Duodenal mucosa (tissue), 2 donors: ENCODE measurements around the gene CEP295NL.
A peak's percentile ranks its signal among the peaks of the same experiment; 100 is the strongest.

Experiments
- H3K27ac ChIP-seq: one replicate; pipeline ENCODE4 v1.7.0; 2013; ENCODE audit warnings: low read depth, low read length
- H3K27me3 ChIP-seq, 2 donors: one replicate each; pipeline ENCODE4 v1.7.0; 2013; ENCODE audit warnings: low read length in 2 of 2, control low read depth in 1 of 2; ENCODE audit not compliant: insufficient read depth in 2 of 2, control insufficient read depth in 1 of 2
- H3K36me3 ChIP-seq, 2 donors: one replicate each; pipeline ENCODE4 v1.7.0; 2013; ENCODE audit warnings: low read length in 2 of 2, control low read depth in 1 of 2; ENCODE audit not compliant: insufficient read depth in 2 of 2, control insufficient read depth in 1 of 2
- H3K4me1 ChIP-seq, 2 donors: one replicate each; pipeline ENCODE4 v1.7.0; 2013; ENCODE audit warnings: low read length in 2 of 2, control low read depth in 1 of 2; ENCODE audit not compliant: insufficient read depth in 2 of 2, control insufficient read depth in 1 of 2
- H3K4me3 ChIP-seq, 2 donors: one replicate each; pipeline ENCODE4 v1.7.0; 2013; ENCODE audit warnings: low read length in 2 of 2, low read depth in 1 of 2
- H3K9ac ChIP-seq, 2 donors: one replicate each; pipeline ENCODE4 v1.7.0; 2013; ENCODE audit warnings: low read length in 2 of 2, low read depth in 1 of 2
- H3K9me3 ChIP-seq, 2 donors: one replicate each; pipeline ENCODE4 v1.7.0; 2013; ENCODE audit warnings: low read length in 2 of 2, control low read depth in 1 of 2; ENCODE audit not compliant: control insufficient read depth in 1 of 2

CEP295NL gene

GRCh38 chr17:78889531-78889930, 13.5 kb downstream of the CEP295NL start:
- Histone ChIP-seq H3K27me3 (no peaks in the 10 kb centered on the region), H3K4me1 (peaks cover 29 to 40% of the 10 kb centered on the region in 2 donors), H3K27ac (no peak overlapping the region), H3K9me3 (no peaks in the 10 kb centered on the region), H3K36me3 (no peaks in the 10 kb centered on the region), H3K9ac (no peak overlapping the region), H3K4me3 (no peak overlapping the region)

GRCh38 chr17:78888941-78889518, 14.0 kb downstream of the CEP295NL start:
- Histone ChIP-seq H3K27ac (no peak overlapping the region), H3K4me3 (peak overlapping the region in 1 of 2 donors; percentile 21), H3K9ac (no peak overlapping the region), H3K4me1 (peaks cover 34 to 45% of the 10 kb centered on the region in 2 donors), H3K36me3 (no peaks in the 10 kb centered on the region), H3K9me3 (no peaks in the 10 kb centered on the region), H3K27me3 (no peaks in the 10 kb centered on the region)

- H3K9ac ChIP-seq, result no peak overlapping the region
Observed at GRCh38 chr17:78886954-78887353, 16.0 kb downstream of the CEP295NL start.

GRCh38 chr17:78885956-78886355, 17.0 kb downstream of the CEP295NL start:
- H3K4me1 ChIP-seq, result peaks cover 34 to 35% of the 10 kb centered on the region in 2 donors
- H3K4me3 ChIP-seq, result no peak overlapping the region
- H3K36me3 ChIP-seq, result no peaks in the 10 kb centered on the region
- H3K9me3 ChIP-seq, result no peaks in the 10 kb centered on the region
- H3K27me3 ChIP-seq, result no peaks in the 10 kb centered on the region
- no peak overlapping the region for H3K27ac ChIP-seq
- H3K9ac ChIP-seq, result no peak overlapping the region

More at GRCh38 chr17:78886954-78887353, 16.0 kb downstream of the CEP295NL start:
- H3K36me3 ChIP-seq, result no peaks in the 10 kb centered on the region
- no peaks in the 10 kb centered on the region for H3K27me3 ChIP-seq
- H3K4me3 ChIP-seq, result no peak overlapping the region
- H3K9me3 ChIP-seq, result no peaks in the 10 kb centered on the region
- no peak overlapping the region for H3K27ac ChIP-seq
- H3K4me1 ChIP-seq, result peaks cover 40 to 44% of the 10 kb centered on the region in 2 donors

GRCh38 chr17:78884876-78885667, 17.9 kb downstream of the CEP295NL start:
- H3K27me3 ChIP-seq, result no peaks in the 10 kb centered on the region
- H3K27ac ChIP-seq, result no peak overlapping the region
- no peak overlapping the region for H3K4me3 ChIP-seq
- H3K4me1 ChIP-seq, result peaks cover 33 to 35% of the 10 kb centered on the region in 2 donors
- no peak overlapping the region for H3K9ac ChIP-seq
- H3K36me3 ChIP-seq, result no peaks in the 10 kb centered on the region
- H3K9me3 ChIP-seq, result no peaks in the 10 kb centered on the region

- Histone ChIP-seq H3K9ac (peak overlapping the region in 1 of 2 donors; percentile 47), H3K27me3 (no peaks in the 10 kb centered on the region), H3K36me3 (no peaks in the 10 kb centered on the region), H3K4me1 (peaks cover 37 to 40% of the 10 kb centered on the region in 2 donors), H3K9me3 (no peaks in the 10 kb centered on the region), H3K27ac (peak overlapping the region; percentile 74), H3K4me3 (peak overlapping the region; percentile 16 to 32)
Observed at GRCh38 chr17:78884148-78884825, 18.7 kb downstream of the CEP295NL start.

GRCh38 chr17:78883533-78884131, 19.4 kb downstream of the CEP295NL start:
- Histone ChIP-seq H3K27ac (peak overlapping the region; percentile 80), H3K4me3 (peak overlapping the region; percentile 16 to 32), H3K27me3 (no peaks in the 10 kb centered on the region), H3K4me1 (peaks cover 40 to 43% of the 10 kb centered on the region in 2 donors), H3K9me3 (no peaks in the 10 kb centered on the region), H3K9ac (peak overlapping the region in 1 of 2 donors; percentile 14), H3K36me3 (no peaks in the 10 kb centered on the region)

- Histone ChIP-seq H3K36me3 (no peaks in the 10 kb centered on the region), H3K4me1 (peaks cover 40 to 43% of the 10 kb centered on the region in 2 donors), H3K4me3 (peak overlapping the region; percentile 16 to 32), H3K27me3 (no peaks in the 10 kb centered on the region), H3K9ac (peak overlapping the region in 1 of 2 donors; percentile 14), H3K27ac (peak overlapping the region; percentile 80), H3K9me3 (no peaks in the 10 kb centered on the region)
Observed at GRCh38 chr17:78883089-78883532, 19.9 kb downstream of the CEP295NL start.

- peaks cover 40 to 43% of the 10 kb centered on the region in 2 donors for H3K4me1 ChIP-seq
- no peak overlapping the region for H3K4me3 ChIP-seq
- H3K9me3 ChIP-seq, result no peaks in the 10 kb centered on the region
- H3K27me3 ChIP-seq, result no peaks in the 10 kb centered on the region
- no peaks in the 10 kb centered on the region for H3K36me3 ChIP-seq
- peak overlapping the region; percentile 80 for H3K27ac ChIP-seq
- peak overlapping the region; percentile 12 to 14 for H3K9ac ChIP-seq
Observed at GRCh38 chr17:78882540-78883088, 20.4 kb downstream of the CEP295NL start.
